ACC112 (cell line): Measurements from ENCODE around the gene TRIL.

Source experiments
- H2AFZ ChIP-seq: fragments of 200-600 bp; sonication (generic); one replicate; pipeline ENCODE4 v1.6.0; 2017; ENCODE audit warnings: antibody characterized with exemption, low read length; ENCODE audit not compliant: unreplicated experiment
- H3K27ac ChIP-seq: fragments of 200-600 bp; sonication (generic); 2 replicates; pipeline ENCODE4 v1.5.1; 2014; ENCODE audit warnings: low read depth, mild to moderate bottlenecking, antibody characterized with exemption, low read length, moderate library complexity
- H3K27me3 ChIP-seq: fragments of 200-600 bp; sonication (generic); 2 replicates; pipeline ENCODE4 v1.6.1; 2014; ENCODE audit warnings: mild to moderate bottlenecking, antibody characterized with exemption, low read length, moderate library complexity, mixed read lengths; ENCODE audit not compliant: insufficient read depth
- H3K36me3 ChIP-seq: fragments of 200-600 bp; sonication (generic); 2 replicates; pipeline ENCODE4 v1.6.1; 2016; ENCODE audit warnings: mild to moderate bottlenecking, antibody characterized with exemption, low read length, moderate library complexity, mixed read lengths; ENCODE audit not compliant: insufficient read depth
- H3K4me1 ChIP-seq: fragments of 200-600 bp; sonication (generic); one replicate; pipeline ENCODE4 v1.6.1; 2016; ENCODE audit warnings: low read length, mixed read lengths; ENCODE audit not compliant: insufficient read depth, unreplicated experiment, control insufficient read depth
- H3K4me3 ChIP-seq: fragments of 200-600 bp; sonication (generic); 2 replicates; pipeline ENCODE4 v1.5.1; 2014; ENCODE audit warnings: mild to moderate bottlenecking, low read depth, low read length
- H3K79me2 ChIP-seq: fragments of 200-600 bp; sonication (generic); one replicate; pipeline ENCODE4 v1.6.0; 2016; ENCODE audit warnings: low read length; ENCODE audit not compliant: control insufficient read depth, unreplicated experiment, insufficient read depth

Gene TRIL

DNA sequence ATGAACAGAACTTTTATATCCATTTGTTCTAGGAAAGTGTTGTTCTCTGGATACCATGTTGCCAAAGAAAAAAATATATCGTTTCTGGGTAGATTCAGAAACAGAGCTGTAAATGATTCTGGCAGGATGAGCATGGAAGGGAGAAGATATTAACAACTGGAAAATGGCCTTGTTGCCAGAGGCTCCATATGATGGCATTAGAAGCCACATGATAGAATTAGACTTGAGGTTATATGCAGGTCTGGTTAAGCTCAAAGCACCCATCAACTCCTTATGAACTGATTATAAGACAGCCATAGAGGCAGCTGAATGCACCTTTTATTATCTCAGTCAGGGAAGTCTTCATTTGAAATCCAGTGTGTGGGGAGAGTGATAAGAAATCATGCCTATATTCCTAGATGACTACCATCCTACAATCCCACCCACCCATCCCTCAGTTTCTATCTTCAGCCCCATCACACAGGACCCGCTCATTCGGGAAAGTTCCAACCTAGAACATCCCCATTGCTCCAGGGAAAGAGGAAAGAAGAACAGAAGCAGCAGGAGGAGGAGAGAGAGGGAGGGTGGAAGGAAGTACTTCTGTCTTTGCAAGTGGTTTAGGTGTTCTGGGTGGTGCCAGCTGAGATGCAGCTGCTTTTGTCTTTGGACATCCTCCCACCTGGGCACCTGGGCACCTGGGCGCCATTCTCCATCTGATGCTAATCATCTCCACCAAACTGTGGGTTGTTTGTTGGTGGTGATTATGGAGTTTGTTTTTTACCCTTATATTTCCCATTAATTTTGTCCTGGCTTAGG lies 25.5 kb upstream of the TRIL start:
- Histone ChIP-seq H3K4me1 (peaks cover 37% of the 10 kb centered on the region), H3K79me2 (no peaks in the 10 kb centered on the region), H3K4me3 (no peak overlapping the region), H3K36me3 (no peaks in the 10 kb centered on the region), H3K27ac (no peak overlapping the region), H3K27me3 (no peaks in the 10 kb centered on the region), H2AFZ (no peak overlapping the region)

DNA sequence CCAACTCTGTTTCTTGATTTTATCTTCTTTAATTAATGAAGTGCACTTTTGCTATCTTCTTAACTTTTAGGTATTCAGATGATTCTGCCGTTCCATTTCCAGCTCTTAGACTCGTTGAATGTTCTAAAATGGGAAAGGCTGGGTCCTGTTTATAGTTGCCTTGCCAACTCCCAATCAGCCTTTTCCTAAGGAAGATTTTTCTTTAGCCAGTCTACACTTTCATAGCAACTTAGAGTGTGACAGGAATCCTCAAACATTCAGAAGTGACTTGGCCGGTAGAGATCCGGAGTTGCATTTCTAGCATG lies 23.0 kb upstream of the TRIL start:
- no peaks in the 10 kb centered on the region for H3K36me3 ChIP-seq
- no peaks in the 10 kb centered on the region for H3K27me3 ChIP-seq
- no peak overlapping the region for H3K4me3 ChIP-seq
- H3K79me2 ChIP-seq: no peaks in the 10 kb centered on the region
- H2AFZ ChIP-seq: no peak overlapping the region
- no peak overlapping the region for H3K27ac ChIP-seq
- peaks cover 13% of the 10 kb centered on the region for H3K4me1 ChIP-seq

DNA sequence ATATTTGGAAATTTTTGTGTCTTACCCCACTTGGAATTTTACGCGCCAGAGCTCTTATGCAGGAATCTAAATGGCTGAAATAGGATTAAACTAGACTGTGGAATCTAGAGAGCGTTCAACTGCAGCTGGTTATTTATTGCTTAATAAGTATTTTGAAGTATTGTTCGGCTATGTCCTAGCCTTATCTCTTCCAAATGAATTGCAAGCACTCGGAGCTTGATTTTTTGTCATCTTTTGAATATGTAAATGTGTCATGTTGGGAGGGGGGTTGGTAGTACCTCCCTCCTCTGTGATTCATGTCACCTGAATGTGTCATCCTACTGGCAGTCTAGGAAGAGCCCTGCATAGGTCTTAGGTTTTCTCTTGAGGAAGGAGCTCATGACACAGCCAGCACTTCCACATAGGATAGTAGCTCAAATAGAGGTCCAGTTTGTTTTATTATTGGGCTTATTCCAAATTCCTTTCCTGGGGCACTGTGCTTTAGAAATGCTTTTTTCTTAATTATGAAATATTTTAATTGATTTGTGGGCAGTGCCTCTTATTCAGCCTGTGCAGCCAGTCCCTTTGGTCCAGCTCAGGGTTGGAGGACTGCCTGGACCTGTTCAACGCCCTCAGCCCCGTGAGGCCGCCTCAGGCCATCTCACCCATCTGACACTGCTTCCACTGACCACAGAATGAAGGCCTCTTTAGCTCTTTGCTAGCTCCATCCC lies 22.5 kb upstream of the TRIL start:
- Histone ChIP-seq H3K79me2 (no peaks in the 10 kb centered on the region), H3K4me3 (no peak overlapping the region), H3K27me3 (no peaks in the 10 kb centered on the region), H2AFZ (no peak overlapping the region), H3K4me1 (peaks cover 12% of the 10 kb centered on the region), H3K36me3 (no peaks in the 10 kb centered on the region), H3K27ac (no peak overlapping the region)

DNA sequence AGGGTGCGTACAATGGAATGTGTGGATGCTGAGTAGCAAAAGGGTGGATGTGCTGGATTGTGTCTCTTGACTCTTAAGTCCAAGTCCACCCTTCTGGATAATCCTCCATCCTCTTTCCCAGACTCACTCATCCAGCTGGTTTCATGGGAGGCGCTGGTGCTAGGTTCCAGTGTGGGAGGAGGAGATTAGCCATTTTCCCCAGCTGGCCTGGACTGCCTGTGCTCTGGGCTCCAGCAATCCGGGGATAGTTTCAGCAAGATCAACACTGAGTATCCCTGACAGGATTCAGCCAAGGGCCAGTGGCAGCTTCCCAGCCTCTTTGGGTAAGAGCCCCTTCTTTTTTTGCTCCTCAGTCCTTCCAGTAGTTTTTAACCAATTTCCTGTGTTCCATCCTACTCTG lies 21.6 kb upstream of the TRIL start:
- Histone ChIP-seq H3K27ac (no peak overlapping the region), H3K79me2 (no peaks in the 10 kb centered on the region), H2AFZ (no peak overlapping the region), H3K4me3 (no peak overlapping the region), H3K27me3 (no peaks in the 10 kb centered on the region), H3K4me1 (peaks cover 6% of the 10 kb centered on the region), H3K36me3 (no peaks in the 10 kb centered on the region)

DNA sequence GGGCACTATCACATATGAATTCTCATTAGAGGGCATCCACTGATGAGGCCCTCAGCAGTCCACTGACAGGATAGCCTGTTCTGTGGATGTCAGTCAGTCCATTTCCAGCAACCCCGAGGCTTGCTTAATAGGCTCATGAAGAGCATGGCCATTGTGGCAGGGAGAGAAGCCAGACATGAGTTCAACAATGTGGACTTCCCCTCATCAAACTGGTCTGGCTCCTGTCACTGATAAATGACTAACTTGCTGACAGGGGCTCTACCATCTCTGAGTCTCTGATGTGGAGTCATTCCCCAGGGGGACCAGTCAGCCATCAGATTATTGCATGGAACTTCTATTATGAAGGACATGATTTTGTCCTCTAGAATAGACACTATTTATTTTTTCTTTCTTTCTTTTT lies 19.8 kb upstream of the TRIL start:
- Histone ChIP-seq H3K79me2 (no peaks in the 10 kb centered on the region), H3K36me3 (no peaks in the 10 kb centered on the region), H3K27ac (no peak overlapping the region), H2AFZ (no peak overlapping the region), H3K27me3 (peaks cover 1% of the 10 kb centered on the region; the same call in 1 of the 2 replicates), H3K4me3 (no peak overlapping the region), H3K4me1 (no peaks in the 10 kb centered on the region)

DNA sequence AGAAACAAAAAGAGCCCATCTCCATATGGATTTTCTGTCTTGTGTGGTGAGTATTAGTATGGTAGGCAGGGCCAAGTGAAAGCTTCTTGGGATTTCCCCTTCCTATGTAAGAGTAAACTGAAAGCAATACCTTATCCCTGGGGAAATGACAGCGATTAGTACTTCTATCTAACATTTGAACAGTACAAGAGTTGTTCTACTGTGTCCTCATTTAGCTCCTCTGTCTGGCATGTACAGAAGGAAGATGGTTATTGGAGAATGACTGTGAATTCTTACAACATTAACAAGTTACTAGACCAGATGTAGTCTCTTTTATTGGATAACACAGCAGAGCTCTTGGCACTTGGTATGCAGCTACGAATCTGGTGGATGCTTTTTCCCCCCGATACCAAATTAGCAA lies 17.9 kb upstream of the TRIL start:
- Histone ChIP-seq H3K79me2 (no peaks in the 10 kb centered on the region), H2AFZ (no peak overlapping the region), H3K27ac (no peak overlapping the region), H3K4me3 (no peak overlapping the region), H3K36me3 (no peaks in the 10 kb centered on the region), H3K4me1 (no peaks in the 10 kb centered on the region), H3K27me3 (peaks cover 8% of the 10 kb centered on the region; the same call in 1 of the 2 replicates)

DNA sequence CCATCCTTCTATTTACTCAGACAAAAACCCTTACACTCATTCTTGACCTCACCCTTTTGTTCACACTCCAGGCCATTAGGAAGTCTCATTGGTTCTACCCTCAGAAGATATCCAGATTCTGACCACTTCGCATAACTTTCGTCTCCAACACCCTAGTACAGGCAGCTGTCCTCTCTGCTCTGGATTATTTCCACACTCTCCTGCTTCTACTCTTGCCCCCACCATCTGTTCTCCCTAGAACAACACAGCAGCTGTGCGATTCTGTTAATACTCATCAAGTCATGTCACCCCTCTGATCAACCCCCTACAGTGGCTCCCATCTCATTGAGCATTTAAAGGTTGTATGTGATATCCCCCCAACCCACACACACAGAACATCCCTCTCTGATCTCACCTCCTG lies 15.5 kb upstream of the TRIL start:
- H2AFZ ChIP-seq: no peak overlapping the region
- no peak overlapping the region for H3K27ac ChIP-seq
- no peaks in the 10 kb centered on the region for H3K79me2 ChIP-seq
- no peaks in the 10 kb centered on the region for H3K4me1 ChIP-seq
- H3K36me3 ChIP-seq: no peaks in the 10 kb centered on the region
- no peak overlapping the region for H3K4me3 ChIP-seq
- H3K27me3 ChIP-seq: peaks cover 11% of the 10 kb centered on the region; the same call in 1 of the 2 replicates

DNA sequence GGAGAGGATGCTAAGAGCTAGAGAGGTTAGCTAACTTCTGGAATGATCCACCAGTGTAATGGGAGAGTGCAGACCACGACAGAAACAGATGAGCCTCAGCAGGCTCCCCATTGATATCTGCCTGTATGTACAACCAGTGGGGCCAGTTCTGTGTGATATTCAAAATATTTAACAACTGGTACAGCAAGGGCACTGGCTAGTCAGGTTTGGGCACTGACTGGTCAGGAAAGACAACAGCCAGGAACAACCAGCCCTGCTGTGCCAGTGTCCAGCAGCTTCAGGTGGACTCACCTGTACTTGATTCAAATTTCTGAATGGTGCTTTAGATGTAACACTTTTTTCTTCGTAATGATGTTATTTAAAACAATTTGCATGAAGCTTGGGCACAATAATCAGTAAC lies 5.9 kb upstream of the TRIL start:
- H3K4me1 ChIP-seq: no peaks in the 10 kb centered on the region
- no peak overlapping the region for H2AFZ ChIP-seq
- H3K36me3 ChIP-seq: no peaks in the 10 kb centered on the region
- H3K27me3 ChIP-seq: peaks cover 14% of the 10 kb centered on the region
- H3K27ac ChIP-seq: no peak overlapping the region
- no peaks in the 10 kb centered on the region for H3K79me2 ChIP-seq
- H3K4me3 ChIP-seq: no peak overlapping the region

DNA sequence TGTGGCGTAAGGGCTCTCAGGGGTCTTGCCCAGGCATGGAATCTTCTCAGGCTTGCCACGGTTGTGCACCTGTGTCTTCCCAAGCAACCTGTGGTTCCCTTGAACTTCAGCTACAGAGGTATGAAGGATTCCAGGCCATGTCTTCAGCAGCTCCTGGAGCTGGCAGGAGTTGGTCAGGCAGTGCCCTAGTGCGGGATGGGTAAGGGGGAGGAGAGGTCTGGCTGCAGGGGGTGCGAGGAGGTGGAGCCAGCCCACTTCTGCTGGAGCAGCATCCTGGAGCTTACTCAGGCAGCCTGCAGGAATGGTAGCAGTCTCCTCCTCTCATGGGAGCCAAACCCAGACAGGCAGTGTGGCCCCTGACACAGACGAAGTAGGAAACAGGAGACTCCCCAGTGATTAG lies 3.8 kb upstream of the TRIL start:
- Histone ChIP-seq H3K27ac (no peak overlapping the region), H3K27me3 (peaks cover 33% of the 10 kb centered on the region), H3K79me2 (no peaks in the 10 kb centered on the region), H3K36me3 (no peaks in the 10 kb centered on the region), H2AFZ (no peak overlapping the region), H3K4me1 (no peaks in the 10 kb centered on the region), H3K4me3 (no peak overlapping the region)

DNA sequence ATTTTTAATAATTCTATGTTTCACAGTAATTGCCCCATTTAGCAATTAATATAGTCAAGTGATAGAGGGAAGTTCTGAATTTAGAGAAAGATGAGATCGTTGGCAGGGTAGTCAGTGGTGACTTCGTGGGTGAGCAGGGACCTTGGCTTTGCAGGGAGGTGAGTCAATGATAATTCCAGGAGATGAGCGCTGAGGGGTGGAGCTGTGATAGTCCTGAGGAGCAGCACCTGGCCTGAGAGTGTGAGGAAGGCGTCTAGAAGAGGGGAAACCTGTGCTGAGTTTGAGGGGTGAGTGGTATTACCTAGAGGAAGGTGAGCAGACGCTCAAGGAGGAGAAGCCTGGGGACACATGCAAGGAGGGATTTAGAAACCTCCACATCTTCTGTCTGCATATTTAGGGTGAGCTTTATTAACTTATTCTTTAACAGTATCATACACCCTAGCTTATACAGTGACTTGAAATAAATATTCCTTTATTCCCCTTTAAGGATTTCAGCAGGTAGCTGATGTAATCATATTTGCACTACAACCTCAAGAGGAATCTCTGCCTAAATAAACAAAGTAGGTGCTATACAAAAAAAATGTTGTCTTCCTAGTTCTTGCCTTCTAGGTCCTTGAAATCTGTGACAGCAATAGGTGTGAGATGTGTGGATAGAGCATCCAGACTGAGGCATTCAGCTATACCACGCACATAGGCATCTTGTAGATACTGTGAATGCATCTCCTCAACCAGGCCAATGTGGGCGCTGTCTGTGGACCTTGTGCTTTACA lies 2.1 kb upstream of the TRIL start:
- no peak overlapping the region for H2AFZ ChIP-seq
- H3K27ac ChIP-seq: no peak overlapping the region
- no peaks in the 10 kb centered on the region for H3K36me3 ChIP-seq
- H3K4me1 ChIP-seq: no peaks in the 10 kb centered on the region
- H3K27me3 ChIP-seq: peaks cover 47% of the 10 kb centered on the region
- H3K79me2 ChIP-seq: no peaks in the 10 kb centered on the region
- H3K4me3 ChIP-seq: no peak overlapping the region
